C4-2B (cell line): ENCODE results near the gene HDAC1.

Experiments used
- H3K27ac ChIP-seq: fragments of 450-650 bp; 2 replicates; pipeline ENCODE4 v1.5.1; 2017
- CTCF ChIP-seq: fragments of 450-650 bp; conservative IDR thresholded peaks from 2 replicates; pipeline ENCODE4 v1.5.1; 2017; ENCODE audit warnings: mild to moderate bottlenecking
- ZFX ChIP-seq: fragments of 450-650 bp; IDR thresholded peaks from 2 replicates; pipeline ENCODE4 v1.6.1; 2017

Gene HDAC1

GRCh38 chr1:32361308-32361673 is 69.4 kb downstream of the HDAC1 start:
- no peak overlapping the region for H3K27ac ChIP-seq
- no peak for TF ChIP-seq ZFX
- no peak for TF ChIP-seq CTCF

GRCh38 chr1:32361674-32362473 is 70.0 kb downstream of the HDAC1 start:
- TF ChIP-seq CTCF: no peak
- TF ChIP-seq ZFX: no peak
- no peak overlapping the region for H3K27ac ChIP-seq

- no peak within 1 kb of the TSS for H3K27ac ChIP-seq
- no peak for TF ChIP-seq CTCF
- no peak for TF ChIP-seq ZFX
These were observed 70.8 kb downstream of the HDAC1 start, which contains the start of the genes FAM229A and TSSK3 for GRCh38 chr1:32362474-32363313. FAM229A (minus strand) TSS chr1:32362485; CDS start chr1:32362091, 394 bp downstream. TSSK3 (plus strand) TSS chr1:32362539; CDS start chr1:32362702, 163 bp downstream.

GRCh38 chr1:32363713-32364112 is 71.8 kb downstream of the HDAC1 start:
- no peak for TF ChIP-seq ZFX
- TF ChIP-seq CTCF: no peak
- no peak overlapping the region for H3K27ac ChIP-seq

- no peak for TF ChIP-seq CTCF
- TF ChIP-seq ZFX: no peak
- no peak overlapping the region for H3K27ac ChIP-seq
These were observed 73.0 kb downstream of the HDAC1 start for GRCh38 chr1:32364836-32365235.

GRCh38 chr1:32365445-32365844 is 73.6 kb downstream of the HDAC1 start:
- TF ChIP-seq ZFX (no peak), CTCF (no peak)
- H3K27ac ChIP-seq: no peak overlapping the region
